Mucosa of stomach (tissue), 1 donor: Measurements from ENCODE around the gene TMEM170B.

Source experiments
- H3K27me3 ChIP-seq: one replicate; pipeline ENCODE4 v1.7.0; 2013; ENCODE audit warnings: mild to moderate bottlenecking, low read length; ENCODE audit not compliant: control insufficient read depth, insufficient read depth
- H3K36me3 ChIP-seq: one replicate; pipeline ENCODE4 v1.7.0; 2013; ENCODE audit warnings: low read length; ENCODE audit not compliant: control insufficient read depth, insufficient read depth
- H3K4me1 ChIP-seq: one replicate; pipeline ENCODE4 v1.7.0; 2013; ENCODE audit warnings: mild to moderate bottlenecking, low read length; ENCODE audit not compliant: control insufficient read depth, insufficient read depth
- H3K4me3 ChIP-seq: one replicate; pipeline ENCODE4 v1.7.0; 2013; ENCODE audit warnings: low read length
- H3K9ac ChIP-seq: one replicate; pipeline ENCODE4 v1.7.0; 2013; ENCODE audit warnings: mild to moderate bottlenecking, low read length, moderate library complexity
- H3K9me3 ChIP-seq: one replicate; pipeline ENCODE4 v1.7.0; 2013; ENCODE audit warnings: mild to moderate bottlenecking, low read length, moderate library complexity; ENCODE audit not compliant: control insufficient read depth
- donor health status: Pancreatic carcinoma.

Gene TMEM170B

GRCh38 chr6:11500008-11500407, 37.5 kb upstream of the TMEM170B start:
- Histone ChIP-seq H3K9ac (no peak overlapping the region), H3K36me3 (no peaks in the 10 kb centered on the region), H3K9me3 (no peaks in the 10 kb centered on the region), H3K4me1 (peaks cover 5% of the 10 kb centered on the region), H3K4me3 (no peak overlapping the region), H3K27me3 (no peaks in the 10 kb centered on the region)

- no peak overlapping the region for H3K4me3 ChIP-seq
- no peaks in the 10 kb centered on the region for H3K27me3 ChIP-seq
- no peaks in the 10 kb centered on the region for H3K9me3 ChIP-seq
- H3K4me1 ChIP-seq, result no peaks in the 10 kb centered on the region
- no peak overlapping the region for H3K9ac ChIP-seq
- no peaks in the 10 kb centered on the region for H3K36me3 ChIP-seq
These were observed 28.1 kb upstream of the TMEM170B start for GRCh38 chr6:11509471-11509870.

- Histone ChIP-seq H3K4me3 (no peak overlapping the region), H3K9ac (no peak overlapping the region), H3K27me3 (no peaks in the 10 kb centered on the region), H3K9me3 (no peaks in the 10 kb centered on the region), H3K36me3 (no peaks in the 10 kb centered on the region), H3K4me1 (no peaks in the 10 kb centered on the region)
These were observed 22.9 kb upstream of the TMEM170B start for GRCh38 chr6:11514672-11515071.

- H3K27me3 ChIP-seq, result no peaks in the 10 kb centered on the region
These were observed 21.8 kb upstream of the TMEM170B start for GRCh38 chr6:11515763-11516162.

GRCh38 chr6:11522812-11523605, 14.5 kb upstream of the TMEM170B start:
- no peaks in the 10 kb centered on the region for H3K36me3 ChIP-seq
- H3K9ac ChIP-seq, result no peak overlapping the region
- H3K4me1 ChIP-seq, result no peaks in the 10 kb centered on the region
- no peaks in the 10 kb centered on the region for H3K9me3 ChIP-seq
- no peaks in the 10 kb centered on the region for H3K27me3 ChIP-seq
- H3K4me3 ChIP-seq, result no peak overlapping the region

More at GRCh38 chr6:11515763-11516162, 21.8 kb upstream of the TMEM170B start:
- Histone ChIP-seq H3K9me3 (no peaks in the 10 kb centered on the region), H3K4me3 (no peak overlapping the region), H3K36me3 (no peaks in the 10 kb centered on the region), H3K4me1 (no peaks in the 10 kb centered on the region), H3K9ac (no peak overlapping the region)

- no peaks in the 10 kb centered on the region for H3K36me3 ChIP-seq
- no peak overlapping the region for H3K4me3 ChIP-seq
- H3K9ac ChIP-seq, result no peak overlapping the region
- no peaks in the 10 kb centered on the region for H3K9me3 ChIP-seq
- no peaks in the 10 kb centered on the region for H3K27me3 ChIP-seq
- H3K4me1 ChIP-seq, result no peaks in the 10 kb centered on the region
These were observed 11.9 kb upstream of the TMEM170B start for GRCh38 chr6:11525468-11526155.

GRCh38 chr6:11526156-11526505, 11.4 kb upstream of the TMEM170B start:
- Histone ChIP-seq H3K9me3 (no peaks in the 10 kb centered on the region), H3K9ac (no peak overlapping the region), H3K27me3 (no peaks in the 10 kb centered on the region), H3K36me3 (no peaks in the 10 kb centered on the region), H3K4me1 (no peaks in the 10 kb centered on the region), H3K4me3 (no peak overlapping the region)

- no peak overlapping the region for H3K4me3 ChIP-seq
- no peaks in the 10 kb centered on the region for H3K9me3 ChIP-seq
- H3K9ac ChIP-seq, result no peak overlapping the region
- no peaks in the 10 kb centered on the region for H3K36me3 ChIP-seq
- H3K27me3 ChIP-seq, result peaks cover 4% of the 10 kb centered on the region
- H3K4me1 ChIP-seq, result no peaks in the 10 kb centered on the region
These were observed 10.2 kb upstream of the TMEM170B start for GRCh38 chr6:11527274-11527870.

- Histone ChIP-seq H3K9me3 (no peaks in the 10 kb centered on the region), H3K9ac (no peak overlapping the region), H3K36me3 (no peaks in the 10 kb centered on the region), H3K4me1 (no peaks in the 10 kb centered on the region), H3K4me3 (no peak overlapping the region), H3K27me3 (peaks cover 4% of the 10 kb centered on the region)
These were observed 8.6 kb upstream of the TMEM170B start for GRCh38 chr6:11528996-11529395.

GRCh38 chr6:11532097-11532496, 5.5 kb upstream of the TMEM170B start:
- no peak overlapping the region for H3K4me3 ChIP-seq
- H3K4me1 ChIP-seq, result no peaks in the 10 kb centered on the region
- no peaks in the 10 kb centered on the region for H3K36me3 ChIP-seq
- no peaks in the 10 kb centered on the region for H3K9me3 ChIP-seq
- H3K27me3 ChIP-seq, result peaks cover 4% of the 10 kb centered on the region
- H3K9ac ChIP-seq, result no peak overlapping the region

GRCh38 chr6:11534561-11534960, 3.0 kb upstream of the TMEM170B start:
- no peaks in the 10 kb centered on the region for H3K9me3 ChIP-seq
- H3K27me3 ChIP-seq, result peaks cover 4% of the 10 kb centered on the region
- no peak overlapping the region for H3K4me3 ChIP-seq
- H3K4me1 ChIP-seq, result peaks cover 6% of the 10 kb centered on the region
- no peak overlapping the region for H3K9ac ChIP-seq
- H3K36me3 ChIP-seq, result no peaks in the 10 kb centered on the region

GRCh38 chr6:11535801-11536230, 1.7 kb upstream of the TMEM170B start:
- peaks cover 4% of the 10 kb centered on the region for H3K27me3 ChIP-seq
- H3K9me3 ChIP-seq, result no peaks in the 10 kb centered on the region
- no peak overlapping the region for H3K4me3 ChIP-seq
- no peak overlapping the region for H3K9ac ChIP-seq
- peaks cover 6% of the 10 kb centered on the region for H3K4me1 ChIP-seq
- no peaks in the 10 kb centered on the region for H3K36me3 ChIP-seq
